Measurements from ENCODE around the gene FGF12. TPM values are rescaled to one million over a fixed set of nuclear protein-coding genes. Genes with fewer than 3 reads are reported as not detected.

Gene FGF12
- total and polyA plus RNA-seq, 2 donors (not counting 1 experiment from before 2014, with no cell fraction given), result 0.03 TPM; not detected in 1

DNA sequence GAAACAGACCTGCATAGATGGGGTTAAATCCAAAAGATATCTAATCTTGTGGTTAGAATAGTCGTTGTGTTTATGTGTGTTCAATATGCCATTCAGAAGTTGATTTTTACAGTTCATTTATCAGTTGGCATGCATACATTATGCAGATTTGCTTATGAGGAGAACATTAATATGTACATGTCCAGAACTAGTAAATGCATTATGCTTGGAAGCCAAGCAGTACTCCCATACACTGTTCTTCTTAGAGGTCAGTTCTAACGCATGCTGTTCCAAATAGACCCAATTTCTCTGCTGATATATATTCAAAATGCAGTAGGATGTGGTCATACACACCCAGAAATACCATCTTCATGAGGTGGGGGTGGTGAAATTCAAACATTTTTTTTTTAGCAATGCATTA, 956 bp downstream of the FGF12 start:
- Mint-ChIP-seq H3K27me3 (peaks cover 36% of the 10 kb centered on the region), H3K4me1 (peaks cover 9% of the 10 kb centered on the region), H3K4me3 (no peak overlapping the region), H3K27ac (no peak overlapping the region), H3K9me3 (ENCODE audit: insufficient read depth) (no peaks in the 10 kb centered on the region)
- no peak overlapping the region for H3K4me2 ChIP-seq (replicated peaks; ENCODE audit: low read depth, low read length, poor library complexity, severe bottlenecking)
- ChIA-PET POLR2A (no interaction called here), CTCF (no interaction called here)
- no peak overlapping the region for H2AFZ ChIP-seq (ENCODE audit: insufficient read depth, low read depth, low read length, poor library complexity, severe bottlenecking)
- DNase-seq, result no peak
- no peak overlapping the region for H3K27ac ChIP-seq (ENCODE audit: low read length in 2 of 2)
- TF ChIP-seq EZH2 (IDR thresholded peaks at IDR 0.05; ENCODE audit: borderline replicate concordance, insufficient read depth, low read depth, low read length, poor library complexity, severe bottlenecking), result no peak
- TF ChIP-seq, protein P1, sequence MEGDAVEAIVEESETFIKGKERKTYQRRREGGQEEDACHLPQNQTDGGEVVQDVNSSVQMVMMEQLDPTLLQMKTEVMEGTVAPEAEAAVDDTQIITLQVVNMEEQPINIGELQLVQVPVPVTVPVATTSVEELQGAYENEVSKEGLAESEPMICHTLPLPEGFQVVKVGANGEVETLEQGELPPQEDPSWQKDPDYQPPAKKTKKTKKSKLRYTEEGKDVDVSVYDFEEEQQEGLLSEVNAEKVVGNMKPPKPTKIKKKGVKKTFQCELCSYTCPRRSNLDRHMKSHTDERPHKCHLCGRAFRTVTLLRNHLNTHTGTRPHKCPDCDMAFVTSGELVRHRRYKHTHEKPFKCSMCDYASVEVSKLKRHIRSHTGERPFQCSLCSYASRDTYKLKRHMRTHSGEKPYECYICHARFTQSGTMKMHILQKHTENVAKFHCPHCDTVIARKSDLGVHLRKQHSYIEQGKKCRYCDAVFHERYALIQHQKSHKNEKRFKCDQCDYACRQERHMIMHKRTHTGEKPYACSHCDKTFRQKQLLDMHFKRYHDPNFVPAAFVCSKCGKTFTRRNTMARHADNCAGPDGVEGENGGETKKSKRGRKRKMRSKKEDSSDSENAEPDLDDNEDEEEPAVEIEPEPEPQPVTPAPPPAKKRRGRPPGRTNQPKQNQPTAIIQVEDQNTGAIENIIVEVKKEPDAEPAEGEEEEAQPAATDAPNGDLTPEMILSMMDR (IDR thresholded peaks at IDR 0.05), result no peak
- H3K27me3 ChIP-seq (replicated peaks in 1 of 4; ENCODE audit: control extremely low read depth in 1 of 4, control insufficient read depth in 3 of 4, insufficient read depth in 4 of 4, low read length in 3 of 4), result peaks cover 0 to 5% (median 0%) of the 10 kb centered on the region in 4 experiments
- no peaks in the 10 kb centered on the region for H4K20me1 ChIP-seq (ENCODE audit: control insufficient read depth, insufficient read depth, low read length, poor library complexity, severe bottlenecking)
- ATAC-seq (ENCODE audit: low read depth), result no peak
- no peak overlapping the region for H3K9ac ChIP-seq (ENCODE audit: low read length)
- no peaks in the 10 kb centered on the region for H3K36me3 ChIP-seq (replicated peaks in 1 of 2; ENCODE audit: control extremely low read depth in 1 of 2, control insufficient read depth in 1 of 2, extremely low read depth in 1 of 2, insufficient read depth in 2 of 2, low read length in 1 of 2)
- no CpG with 5 or more reads among the region's 2 CpGs for WGBS (ENCODE audit: insufficient coverage)
- H3K4me1 ChIP-seq (ENCODE audit: control insufficient read depth in 2 of 2, insufficient read depth in 2 of 2, low read length in 2 of 2), result peaks cover 0 to 3% of the 10 kb centered on the region in 2 donors
- no peaks in the 10 kb centered on the region for H3K79me2 ChIP-seq (ENCODE audit: control insufficient read depth, insufficient read depth, low read length)
- no peaks in the 10 kb centered on the region for H3K9me3 ChIP-seq (ENCODE audit: control extremely low read depth in 1 of 3, control insufficient read depth in 2 of 3, insufficient read depth in 1 of 3, low read length in 2 of 3)
- intact Hi-C loops (cut with micrococcal nuclease), result no loop called here
- no peak overlapping the region for H3K4me3 ChIP-seq (ENCODE audit: control extremely low read depth in 1 of 5, extremely low read depth in 1 of 5, insufficient read depth in 1 of 5, low read depth in 2 of 5, low read length in 4 of 5)

DNA sequence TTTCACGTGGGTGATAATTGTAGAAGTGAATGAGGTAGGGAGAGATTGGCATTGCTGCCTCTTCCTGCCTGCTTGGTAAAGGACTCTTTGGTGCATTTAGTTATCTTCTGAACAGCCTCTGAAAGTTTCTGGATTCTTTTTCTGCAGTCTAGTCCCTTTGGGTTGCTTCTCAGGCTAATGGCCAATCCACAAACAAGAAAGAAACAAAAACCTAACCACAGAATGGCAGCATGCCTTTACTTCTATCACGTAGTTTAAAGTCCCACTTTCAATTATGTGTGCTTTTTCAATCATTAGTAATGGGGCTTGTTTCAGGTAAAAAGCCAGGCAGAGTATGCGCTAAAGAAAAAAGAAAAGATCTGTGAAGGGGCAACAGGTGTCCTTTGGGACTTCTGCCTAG, 7.4 kb downstream of the FGF12 start:
- Mint-ChIP-seq H3K4me1 (no peaks in the 10 kb centered on the region), H3K27me3 (peaks cover 18% of the 10 kb centered on the region), H3K9me3 (ENCODE audit: insufficient read depth) (no peaks in the 10 kb centered on the region), H3K4me3 (no peak overlapping the region), H3K27ac (no peak overlapping the region)
- TF ChIP-seq, protein P1 (IDR thresholded peaks at IDR 0.05), result no peak
- no peak for TF ChIP-seq EZH2 (IDR thresholded peaks at IDR 0.05; ENCODE audit: borderline replicate concordance, insufficient read depth, low read depth, low read length, poor library complexity, severe bottlenecking)
- Histone ChIP-seq H3K79me2 (ENCODE audit: control insufficient read depth, insufficient read depth, low read length) (no peaks in the 10 kb centered on the region), H3K27ac (ENCODE audit: low read length in 2 of 2) (no peak overlapping the region), H4K20me1 (ENCODE audit: control insufficient read depth, insufficient read depth, low read length, poor library complexity, severe bottlenecking) (no peaks in the 10 kb centered on the region), H3K9me3 (ENCODE audit: control extremely low read depth in 1 of 3, control insufficient read depth in 2 of 3, insufficient read depth in 1 of 3, low read length in 2 of 3) (no peaks in the 10 kb centered on the region), H3K36me3 (replicated peaks in 1 of 2; ENCODE audit: control extremely low read depth in 1 of 2, control insufficient read depth in 1 of 2, extremely low read depth in 1 of 2, insufficient read depth in 2 of 2, low read length in 1 of 2) (no peaks in the 10 kb centered on the region), H3K4me3 (ENCODE audit: control extremely low read depth in 1 of 5, extremely low read depth in 1 of 5, insufficient read depth in 1 of 5, low read depth in 2 of 5, low read length in 4 of 5) (no peak overlapping the region), H3K4me1 (ENCODE audit: control insufficient read depth in 2 of 2, insufficient read depth in 2 of 2, low read length in 2 of 2) (no peaks in the 10 kb centered on the region), H3K9ac (ENCODE audit: low read length) (no peak overlapping the region), H2AFZ (ENCODE audit: insufficient read depth, low read depth, low read length, poor library complexity, severe bottlenecking) (no peak overlapping the region), H3K4me2 (replicated peaks; ENCODE audit: low read depth, low read length, poor library complexity, severe bottlenecking) (no peak overlapping the region), H3K27me3 (replicated peaks in 1 of 4; ENCODE audit: control extremely low read depth in 1 of 4, control insufficient read depth in 3 of 4, insufficient read depth in 4 of 4, low read length in 3 of 4) (no peaks in the 10 kb centered on the region)
- ChIA-PET CTCF (no interaction called here), POLR2A (no interaction called here)
- intact Hi-C loops (cut with micrococcal nuclease), result no loop called here
- ATAC-seq (ENCODE audit: low read depth) (no peak), DNase-seq (no peak)
- 82% methylated on average over 2 of the region's 3 CpGs for WGBS (ENCODE audit: insufficient coverage)
